GM19397 (cell line): ENCODE measurements around the gene SDHA.

Experiments used
- ATAC-seq: cut with Tn5 transposase; IDR thresholded peaks from one replicate; pipeline ENCODE4 v1.9.1; 2021; ENCODE audit warnings: mild to moderate bottlenecking, moderate library complexity; ENCODE audit not compliant: unreplicated experiment

The SDHA gene

DNA sequence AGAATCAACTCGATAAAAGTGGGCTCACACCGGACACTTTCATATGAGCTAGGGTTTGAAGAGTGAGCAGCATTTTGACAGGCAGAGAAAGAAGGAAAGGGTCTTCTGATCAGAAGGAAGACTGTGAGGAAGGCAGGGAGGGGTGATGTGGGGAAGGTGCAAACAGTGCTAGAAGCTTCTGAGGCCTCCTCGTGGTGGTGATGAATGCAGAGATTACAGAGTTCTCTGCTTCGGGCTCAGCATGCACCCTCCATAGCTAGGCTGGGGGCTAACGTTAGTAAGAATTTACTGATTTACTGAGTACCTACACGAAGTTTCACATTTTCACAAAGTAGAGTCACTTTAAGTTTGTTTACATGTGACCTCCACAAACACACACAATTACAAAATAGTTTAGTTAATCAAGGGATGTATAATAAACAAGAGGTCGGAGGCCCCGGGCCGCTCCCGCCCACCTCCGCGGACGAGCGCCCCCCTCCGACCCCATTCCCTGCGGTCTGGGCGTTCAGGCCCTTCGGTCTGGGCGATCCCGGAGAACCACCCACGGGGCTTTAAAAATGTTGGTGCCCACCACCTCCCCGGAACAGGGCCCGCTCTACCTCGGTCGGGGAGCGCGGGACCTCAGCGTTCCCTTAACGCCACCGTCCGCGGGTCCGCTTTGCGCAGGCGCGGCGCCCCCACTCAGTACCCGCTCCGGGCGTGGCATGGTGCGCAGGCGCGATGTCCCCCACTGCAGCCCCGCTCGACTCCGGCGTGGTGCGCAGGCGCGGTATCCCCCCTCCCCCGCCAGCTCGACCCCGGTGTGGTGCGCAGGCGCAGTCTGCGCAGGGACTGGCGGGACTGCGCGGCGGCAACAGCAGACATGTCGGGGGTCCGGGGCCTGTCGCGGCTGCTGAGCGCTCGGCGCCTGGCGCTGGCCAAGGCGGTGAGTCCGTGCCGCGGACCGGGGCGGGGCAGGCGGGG lies at the start of gene SDHA, which contains the start of gene CCDC127:
Gene SDHA, plus strand, starts transcription at position 827 of the 963 bp plus-strand sequence. Its CDS starts 36 bp downstream, at position 863.
Gene CCDC127, minus strand, starts transcription at position 660 of the 963 bp plus-strand sequence. CDS start 1,304 bp downstream, outside the sequence.
- peak; percentile 81 for ATAC-seq

GRCh38 chr5:169071-169727 lies 48.9 kb upstream of the SDHA start:
- ATAC-seq, result no peak

DNA sequence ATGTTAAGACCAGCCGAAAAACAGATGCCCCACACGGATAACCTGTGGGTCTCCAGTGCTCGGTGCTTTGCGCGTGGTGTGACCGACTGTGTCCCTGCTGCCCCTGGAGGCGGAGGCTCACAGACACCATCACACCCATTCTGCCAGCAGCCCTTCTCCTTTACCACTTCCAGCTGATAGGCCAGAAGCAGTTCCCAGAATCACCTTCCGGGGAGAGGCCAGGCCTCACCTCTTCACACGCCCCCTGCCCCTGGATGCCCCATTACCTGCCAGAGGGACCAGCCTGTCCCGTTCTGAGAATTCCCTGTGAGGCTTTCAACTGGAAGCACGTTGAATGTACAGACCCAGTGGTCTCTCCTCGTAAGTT lies 48.4 kb upstream of the SDHA start:
- ATAC-seq, result no peak

DNA sequence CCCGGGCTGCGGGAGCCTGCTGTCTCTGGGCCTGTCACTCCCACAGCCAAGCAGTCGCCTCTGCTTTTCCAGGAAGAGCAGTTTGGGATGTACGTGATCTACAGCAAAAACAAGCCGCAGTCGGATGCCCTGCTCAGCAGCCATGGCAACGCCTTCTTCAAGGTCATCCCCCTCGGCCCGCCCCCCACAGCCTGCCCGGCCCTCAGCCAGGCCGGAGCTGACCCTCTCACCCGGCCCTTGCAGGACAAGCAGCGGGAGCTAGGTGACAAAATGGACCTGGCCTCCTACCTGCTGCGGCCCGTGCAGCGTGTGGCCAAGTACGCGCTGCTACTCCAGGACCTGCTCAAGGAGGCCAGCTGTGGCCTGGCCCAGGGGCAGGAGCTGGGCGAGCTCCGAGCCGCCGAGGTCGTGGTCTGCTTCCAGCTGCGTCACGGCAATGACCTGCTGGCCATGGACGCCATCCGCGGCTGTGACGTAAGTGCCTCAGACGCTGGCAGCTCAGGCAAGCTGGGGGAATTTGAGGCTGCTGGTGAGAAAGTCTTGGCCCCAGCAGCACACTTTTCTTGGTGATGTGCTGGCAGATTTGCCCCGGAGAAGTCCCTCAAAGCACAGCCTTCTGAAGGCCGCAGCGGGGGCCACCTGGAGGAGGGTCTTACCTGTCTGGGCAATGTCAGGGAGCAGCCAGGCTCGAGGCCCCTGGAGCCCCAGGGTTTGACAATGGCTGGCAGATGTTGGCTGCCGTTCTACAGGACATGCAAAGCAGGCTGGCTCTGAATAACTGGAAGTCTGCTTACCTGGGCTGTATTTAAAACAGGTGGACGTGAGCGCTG lies 46.9 kb upstream of the SDHA start:
- no peak for ATAC-seq

DNA sequence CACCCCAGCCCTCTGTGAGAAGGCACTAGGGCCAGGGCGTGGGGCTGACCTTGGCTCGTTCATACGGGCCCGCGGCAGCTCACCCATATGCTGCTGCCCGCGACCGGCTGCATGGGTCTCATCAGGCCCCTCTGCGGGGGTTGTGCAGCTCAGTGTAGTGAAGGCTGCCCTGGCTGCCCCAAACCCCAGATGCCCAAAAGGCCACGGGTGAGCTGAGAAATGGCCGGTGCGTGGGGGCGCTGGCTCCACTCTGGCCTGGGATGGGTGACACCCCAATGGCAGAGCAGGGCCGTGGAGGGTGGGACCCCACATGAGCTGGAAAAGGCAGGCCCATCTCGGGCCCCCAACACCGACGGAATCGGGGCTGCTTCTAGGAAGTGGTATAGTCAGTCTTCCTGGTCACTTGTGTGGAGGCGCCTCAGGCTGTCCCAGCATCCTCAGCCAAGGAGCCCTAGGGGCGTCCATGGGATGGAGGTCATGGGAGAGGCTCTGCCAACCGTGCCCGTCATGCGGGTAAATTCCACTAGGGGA lies 46.3 kb upstream of the SDHA start:
- no peak for ATAC-seq

- no peak for ATAC-seq
Measured at GRCh38 chr5:172421-172820, 45.7 kb upstream of the SDHA start.

GRCh38 chr5:172841-173251 lies 45.3 kb upstream of the SDHA start:
- no peak for ATAC-seq

DNA sequence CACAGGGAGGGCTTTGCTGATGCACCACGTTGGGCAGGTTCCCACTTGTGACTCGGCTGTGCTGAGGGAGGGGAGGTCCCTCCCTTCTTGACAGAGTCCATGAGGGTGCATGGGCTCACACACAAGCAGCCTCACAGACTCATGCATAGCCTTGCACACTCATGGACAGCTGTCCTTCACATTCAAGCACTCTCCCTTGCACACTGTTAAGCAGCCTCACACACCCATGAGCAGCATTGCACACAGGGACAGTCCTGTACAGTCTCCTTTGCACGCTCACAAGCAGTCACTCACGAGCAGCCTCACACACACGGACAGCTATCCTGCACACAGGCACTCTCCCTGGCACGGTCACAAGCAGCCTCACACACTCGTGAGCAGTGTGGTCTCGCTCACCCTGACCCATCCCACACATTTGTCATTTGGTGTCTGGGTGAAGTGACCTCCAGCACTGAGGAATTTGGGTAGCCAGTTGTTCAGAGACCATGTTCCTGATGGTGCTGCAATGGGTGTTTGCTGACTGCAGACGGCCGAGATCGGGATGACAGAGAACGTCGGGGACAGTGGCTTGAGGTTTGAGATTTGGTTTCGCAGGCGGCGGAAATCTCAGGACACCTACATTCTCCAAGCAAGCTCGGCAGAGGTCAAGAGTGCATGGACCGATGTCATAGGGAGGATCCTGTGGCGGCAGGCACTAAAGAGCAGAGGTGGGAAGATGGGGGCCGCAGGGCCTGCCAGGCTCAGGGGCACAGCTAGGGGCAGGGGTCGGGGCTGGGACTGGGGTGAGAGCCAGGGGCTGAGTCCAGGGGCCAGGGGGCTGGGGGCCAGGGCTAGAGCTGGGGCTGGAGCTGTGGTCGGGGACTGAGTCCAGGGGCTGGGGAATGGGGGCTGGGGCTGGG lies 44.5 kb upstream of the SDHA start:
- no peak for ATAC-seq

- no peak for ATAC-seq
Measured at GRCh38 chr5:174291-174600, 43.9 kb upstream of the SDHA start.

- ATAC-seq, result no peak
Measured at GRCh38 chr5:174876-175465, 43.1 kb upstream of the SDHA start.

DNA sequence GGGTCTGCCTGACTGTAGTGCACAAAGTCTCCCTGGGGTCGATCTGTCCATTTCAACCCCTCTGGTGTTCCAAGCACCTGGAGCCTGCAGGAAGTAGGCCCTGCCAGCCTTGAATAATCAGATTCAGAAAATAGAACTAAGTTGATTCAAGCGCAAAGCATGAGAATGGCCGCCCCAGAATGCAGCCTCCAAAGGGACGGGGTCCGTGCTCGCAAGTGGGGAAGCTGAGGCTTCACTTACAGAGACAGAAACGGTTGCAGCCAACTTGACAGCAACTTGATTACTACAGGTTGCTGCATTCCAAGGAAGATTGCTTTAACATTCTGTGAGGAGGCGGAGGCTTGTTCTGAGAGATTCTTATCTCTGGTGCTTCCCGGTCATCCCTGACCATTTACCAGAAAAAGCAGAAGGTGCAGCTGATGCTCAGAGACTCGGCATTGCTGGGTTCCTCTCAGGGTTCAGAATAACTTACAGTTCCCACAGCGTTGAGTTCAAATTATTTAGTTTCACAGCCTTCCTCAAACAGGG lies 41.8 kb upstream of the SDHA start:
- no peak for ATAC-seq

DNA sequence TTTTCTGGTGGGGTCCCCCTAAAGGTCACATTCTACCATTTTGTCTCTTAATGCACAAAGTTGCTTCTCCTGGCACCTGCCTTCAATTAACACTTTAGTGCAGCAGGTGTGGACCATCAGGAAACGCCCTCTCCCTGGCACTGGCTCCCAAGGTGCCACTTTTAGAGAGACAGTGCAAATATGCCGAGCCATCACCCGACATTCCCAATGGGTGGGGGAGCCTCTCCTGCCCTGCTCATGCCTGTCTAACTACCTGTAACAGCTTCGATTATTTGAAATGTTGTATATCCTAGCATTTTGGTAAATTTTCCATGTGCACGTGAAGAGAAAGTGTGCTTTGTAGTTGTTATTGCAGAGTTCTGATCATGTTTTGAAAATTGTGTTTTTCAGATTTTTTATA lies 40.0 kb upstream of the SDHA start:
- ATAC-seq, result no peak

DNA sequence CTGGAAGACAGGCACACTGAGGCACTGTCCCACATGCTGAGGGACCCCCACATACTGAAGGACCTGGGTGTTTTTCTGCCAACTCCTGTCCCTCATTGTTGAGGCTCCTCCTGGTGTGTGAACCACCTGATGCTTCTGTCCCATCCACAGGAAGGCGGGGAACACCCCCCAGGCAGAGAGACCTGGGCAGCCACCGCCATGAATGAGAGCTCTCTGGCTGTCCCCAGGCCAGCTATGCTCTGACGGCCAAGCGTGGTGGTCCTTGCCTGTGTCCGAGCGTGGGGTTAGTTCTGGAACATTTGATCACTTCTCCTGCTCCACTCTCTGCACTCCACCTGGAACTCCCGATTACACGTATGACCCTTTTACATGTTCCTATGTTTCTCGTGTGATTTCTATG lies 38.7 kb upstream of the SDHA start:
- no peak for ATAC-seq

- no peak for ATAC-seq
Measured at GRCh38 chr5:180286-180918, 37.7 kb upstream of the SDHA start.

- ATAC-seq, result no peak
Measured at GRCh38 chr5:181160-181559, 37.0 kb upstream of the SDHA start.

DNA sequence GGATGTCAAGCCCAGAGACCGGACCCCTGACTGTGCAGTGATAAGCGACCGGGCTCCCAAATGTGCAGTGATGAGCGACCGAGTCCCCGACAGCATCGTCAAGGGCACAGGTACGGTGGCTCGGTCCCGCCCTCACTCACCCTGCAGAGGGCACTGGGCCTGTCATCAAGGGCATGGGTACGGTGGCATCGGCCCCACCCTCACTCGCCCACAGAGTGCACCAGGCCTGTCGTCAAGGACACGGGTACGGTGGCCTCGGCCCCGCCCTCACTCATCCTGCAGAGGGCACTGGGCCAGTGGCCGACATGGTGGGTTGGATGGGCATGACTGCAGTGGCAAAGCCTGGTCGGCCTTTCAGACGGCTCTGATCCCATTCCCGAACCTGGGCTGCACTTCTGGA lies 36.6 kb upstream of the SDHA start:
- ATAC-seq, result no peak

- ATAC-seq, result no peak
Measured at GRCh38 chr5:182126-182525, 36.0 kb upstream of the SDHA start.

DNA sequence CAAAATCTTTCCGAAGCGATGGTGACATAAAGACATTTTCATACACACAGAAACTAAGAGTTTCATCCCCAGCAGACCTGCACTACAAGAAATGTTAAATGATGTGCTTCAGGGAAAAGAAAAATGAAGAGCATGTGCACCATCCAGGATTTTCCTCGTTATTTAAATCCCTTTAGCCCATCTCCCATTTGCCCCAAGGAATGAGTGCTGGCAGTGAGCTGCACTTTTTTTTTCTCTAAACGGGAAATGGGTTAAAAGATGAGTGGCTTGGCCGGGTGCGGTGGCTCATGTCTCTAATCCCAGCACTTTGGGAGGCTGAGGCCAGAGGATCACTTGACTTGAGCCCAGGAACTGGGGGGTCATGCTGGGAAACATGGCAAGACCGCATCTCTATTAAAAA lies 33.6 kb upstream of the SDHA start:
- no peak for ATAC-seq
